Measurements from ENCODE around the gene OR10R2. TPM values are rescaled to one million over a fixed set of nuclear protein-coding genes. Genes with fewer than 3 reads are reported as not detected.

Gene OR10R2
- total and polyA plus RNA-seq, 2 experiments from 2014 or later, result not detected

DNA sequence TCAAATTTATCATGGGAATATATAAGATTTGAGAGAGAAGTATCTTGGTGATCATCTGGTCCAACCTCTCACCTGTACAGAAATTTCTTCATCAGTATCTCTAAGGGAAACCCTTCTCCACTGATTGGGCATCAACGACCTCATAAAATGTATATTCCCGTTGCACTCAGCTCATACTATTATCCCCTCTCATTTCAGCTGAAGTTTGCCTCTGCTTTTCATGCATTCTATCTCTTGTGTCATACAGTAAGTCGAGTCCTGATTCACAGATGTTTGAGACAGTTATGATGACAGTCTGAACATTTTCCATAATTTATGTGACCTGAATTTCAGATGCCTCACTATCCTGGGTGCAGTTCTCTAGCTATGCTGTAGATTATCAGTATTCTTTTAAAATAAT, 21.0 kb downstream of the OR10R2 start:
- no peaks in the 10 kb centered on the region for H3K27me3 ChIP-seq
- no peaks in the 10 kb centered on the region for H3K4me1 ChIP-seq (ENCODE audit: low read depth)
- no peaks in the 10 kb centered on the region for H3K9me3 ChIP-seq (ENCODE audit: low read depth)
- H3K4me3 ChIP-seq, result no peak overlapping the region
- H3K36me3 ChIP-seq, result no peaks in the 10 kb centered on the region
- no peak for DNase-seq (ENCODE audit: low read depth in 1 of 2, low spot score in 1 of 2)
- no peak for TF ChIP-seq CTCF (IDR thresholded peaks at IDR 0.05; ENCODE audit: low read depth, low read length)
- H3K27ac ChIP-seq, result no peak overlapping the region

- no peak for TF ChIP-seq CTCF (IDR thresholded peaks at IDR 0.05; ENCODE audit: low read depth, low read length)
- Histone ChIP-seq H3K27ac (no peak overlapping the region), H3K36me3 (no peaks in the 10 kb centered on the region), H3K4me1 (ENCODE audit: low read depth) (no peaks in the 10 kb centered on the region), H3K4me3 (no peak overlapping the region), H3K9me3 (ENCODE audit: low read depth) (no peaks in the 10 kb centered on the region), H3K27me3 (no peaks in the 10 kb centered on the region)
- DNase-seq (ENCODE audit: low read depth in 1 of 2, low spot score in 1 of 2), result no peak
Observed at GRCh38 chr1:158494796-158495195, 22.8 kb downstream of the OR10R2 start.

DNA sequence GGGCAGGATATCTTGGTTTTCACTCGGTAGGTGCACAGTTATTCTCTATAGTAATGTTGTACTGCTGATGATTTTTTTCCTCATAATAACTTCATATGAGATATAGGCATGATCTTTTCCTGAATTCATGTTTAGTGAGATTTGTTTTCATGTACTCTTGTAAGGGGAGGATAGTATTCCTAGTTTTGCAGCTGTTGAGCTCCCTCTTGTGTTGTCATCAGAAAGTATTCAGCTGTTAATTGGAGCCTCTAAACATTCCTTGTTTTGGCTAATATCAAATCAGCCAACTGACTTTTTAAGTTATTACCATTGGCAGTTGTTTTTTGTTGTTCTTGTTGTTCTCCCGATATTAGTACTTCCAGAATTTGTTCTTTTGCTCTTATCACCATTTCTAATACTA, 24.4 kb downstream of the OR10R2 start:
- Histone ChIP-seq H3K27me3 (no peaks in the 10 kb centered on the region), H3K9me3 (ENCODE audit: low read depth) (no peaks in the 10 kb centered on the region), H3K36me3 (no peaks in the 10 kb centered on the region), H3K4me1 (ENCODE audit: low read depth) (no peaks in the 10 kb centered on the region), H3K27ac (no peak overlapping the region), H3K4me3 (no peak overlapping the region)
- peak; percentile 24 for TF ChIP-seq CTCF (IDR thresholded peaks at IDR 0.05; ENCODE audit: low read depth, low read length)
- peak; percentile 22 to 36 for DNase-seq (ENCODE audit: low read depth in 1 of 2, low spot score in 1 of 2)

GRCh38 chr1:158506369-158506987, 34.5 kb downstream of the OR10R2 start:
- H3K4me1 ChIP-seq (ENCODE audit: low read depth), result peaks cover 20% of the 10 kb centered on the region
- H3K9me3 ChIP-seq (ENCODE audit: low read depth), result no peaks in the 10 kb centered on the region
- H3K4me3 ChIP-seq, result no peak overlapping the region
- peak; percentile 63 for TF ChIP-seq CTCF (IDR thresholded peaks at IDR 0.05; ENCODE audit: low read depth, low read length)
- H3K36me3 ChIP-seq, result no peaks in the 10 kb centered on the region
- no peak overlapping the region for H3K27ac ChIP-seq
- no peaks in the 10 kb centered on the region for H3K27me3 ChIP-seq
- peak; percentile 55 to 68 for DNase-seq (ENCODE audit: low read depth in 1 of 2, low spot score in 1 of 2)

DNA sequence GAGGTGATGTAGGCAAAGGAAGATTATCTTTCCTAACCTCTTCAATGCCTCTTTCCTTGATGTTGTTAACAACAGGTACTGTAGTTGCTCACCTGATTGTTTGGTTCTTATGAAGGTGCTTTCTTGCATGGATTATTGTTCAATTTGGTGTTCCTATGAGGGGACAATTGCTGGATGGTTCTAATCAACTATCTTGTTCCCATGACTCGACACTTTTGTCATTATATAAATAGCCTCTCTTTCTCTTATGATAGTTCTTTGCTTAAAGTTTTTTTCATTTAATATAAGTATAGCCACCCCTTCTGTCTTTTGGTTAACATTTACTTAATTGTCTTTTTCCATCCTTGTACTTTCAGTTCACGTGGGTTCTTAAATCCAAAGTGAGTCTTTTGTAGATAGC, 35.5 kb downstream of the OR10R2 start:
- no peak for TF ChIP-seq CTCF (IDR thresholded peaks at IDR 0.05; ENCODE audit: low read depth, low read length)
- no peak overlapping the region for H3K4me3 ChIP-seq
- H3K27me3 ChIP-seq, result no peaks in the 10 kb centered on the region
- peaks cover 20% of the 10 kb centered on the region for H3K4me1 ChIP-seq (ENCODE audit: low read depth)
- no peak for DNase-seq (ENCODE audit: low read depth in 1 of 2, low spot score in 1 of 2)
- no peaks in the 10 kb centered on the region for H3K9me3 ChIP-seq (ENCODE audit: low read depth)
- no peak overlapping the region for H3K27ac ChIP-seq
- H3K36me3 ChIP-seq, result no peaks in the 10 kb centered on the region

Measured in cardiac muscle cell (in vitro differentiated cells and primary cell).